ENCODE results near the gene RGS14.

- TF ChIP-seq, protein P1, sequence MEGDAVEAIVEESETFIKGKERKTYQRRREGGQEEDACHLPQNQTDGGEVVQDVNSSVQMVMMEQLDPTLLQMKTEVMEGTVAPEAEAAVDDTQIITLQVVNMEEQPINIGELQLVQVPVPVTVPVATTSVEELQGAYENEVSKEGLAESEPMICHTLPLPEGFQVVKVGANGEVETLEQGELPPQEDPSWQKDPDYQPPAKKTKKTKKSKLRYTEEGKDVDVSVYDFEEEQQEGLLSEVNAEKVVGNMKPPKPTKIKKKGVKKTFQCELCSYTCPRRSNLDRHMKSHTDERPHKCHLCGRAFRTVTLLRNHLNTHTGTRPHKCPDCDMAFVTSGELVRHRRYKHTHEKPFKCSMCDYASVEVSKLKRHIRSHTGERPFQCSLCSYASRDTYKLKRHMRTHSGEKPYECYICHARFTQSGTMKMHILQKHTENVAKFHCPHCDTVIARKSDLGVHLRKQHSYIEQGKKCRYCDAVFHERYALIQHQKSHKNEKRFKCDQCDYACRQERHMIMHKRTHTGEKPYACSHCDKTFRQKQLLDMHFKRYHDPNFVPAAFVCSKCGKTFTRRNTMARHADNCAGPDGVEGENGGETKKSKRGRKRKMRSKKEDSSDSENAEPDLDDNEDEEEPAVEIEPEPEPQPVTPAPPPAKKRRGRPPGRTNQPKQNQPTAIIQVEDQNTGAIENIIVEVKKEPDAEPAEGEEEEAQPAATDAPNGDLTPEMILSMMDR (IDR thresholded peaks at IDR 0.05) = no peak
- TF ChIP-seq EP300 (IDR thresholded peaks at IDR 0.05) = no peak
- TF ChIP-seq POLR2A (IDR thresholded peaks at IDR 0.05) = no peak
Measured at GRCh38 chr5:177314376-177315342, 43.1 kb upstream of the RGS14 start.

All from tibial nerve (tissue), 4 donors.